CD4-positive, alpha-beta T cell treated with Interferon gamma for 1 hour (primary cell): ENCODE measurements around the gene APLF.
A peak's percentile ranks its signal among the peaks of the same experiment; 100 is the strongest.

Source experiments
- DNase-seq: peaks from one replicate; pipeline ENCODE4 v3.0.0-alpha.2; 2020

Gene APLF, protein sequence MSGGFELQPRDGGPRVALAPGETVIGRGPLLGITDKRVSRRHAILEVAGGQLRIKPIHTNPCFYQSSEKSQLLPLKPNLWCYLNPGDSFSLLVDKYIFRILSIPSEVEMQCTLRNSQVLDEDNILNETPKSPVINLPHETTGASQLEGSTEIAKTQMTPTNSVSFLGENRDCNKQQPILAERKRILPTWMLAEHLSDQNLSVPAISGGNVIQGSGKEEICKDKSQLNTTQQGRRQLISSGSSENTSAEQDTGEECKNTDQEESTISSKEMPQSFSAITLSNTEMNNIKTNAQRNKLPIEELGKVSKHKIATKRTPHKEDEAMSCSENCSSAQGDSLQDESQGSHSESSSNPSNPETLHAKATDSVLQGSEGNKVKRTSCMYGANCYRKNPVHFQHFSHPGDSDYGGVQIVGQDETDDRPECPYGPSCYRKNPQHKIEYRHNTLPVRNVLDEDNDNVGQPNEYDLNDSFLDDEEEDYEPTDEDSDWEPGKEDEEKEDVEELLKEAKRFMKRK

DNA sequence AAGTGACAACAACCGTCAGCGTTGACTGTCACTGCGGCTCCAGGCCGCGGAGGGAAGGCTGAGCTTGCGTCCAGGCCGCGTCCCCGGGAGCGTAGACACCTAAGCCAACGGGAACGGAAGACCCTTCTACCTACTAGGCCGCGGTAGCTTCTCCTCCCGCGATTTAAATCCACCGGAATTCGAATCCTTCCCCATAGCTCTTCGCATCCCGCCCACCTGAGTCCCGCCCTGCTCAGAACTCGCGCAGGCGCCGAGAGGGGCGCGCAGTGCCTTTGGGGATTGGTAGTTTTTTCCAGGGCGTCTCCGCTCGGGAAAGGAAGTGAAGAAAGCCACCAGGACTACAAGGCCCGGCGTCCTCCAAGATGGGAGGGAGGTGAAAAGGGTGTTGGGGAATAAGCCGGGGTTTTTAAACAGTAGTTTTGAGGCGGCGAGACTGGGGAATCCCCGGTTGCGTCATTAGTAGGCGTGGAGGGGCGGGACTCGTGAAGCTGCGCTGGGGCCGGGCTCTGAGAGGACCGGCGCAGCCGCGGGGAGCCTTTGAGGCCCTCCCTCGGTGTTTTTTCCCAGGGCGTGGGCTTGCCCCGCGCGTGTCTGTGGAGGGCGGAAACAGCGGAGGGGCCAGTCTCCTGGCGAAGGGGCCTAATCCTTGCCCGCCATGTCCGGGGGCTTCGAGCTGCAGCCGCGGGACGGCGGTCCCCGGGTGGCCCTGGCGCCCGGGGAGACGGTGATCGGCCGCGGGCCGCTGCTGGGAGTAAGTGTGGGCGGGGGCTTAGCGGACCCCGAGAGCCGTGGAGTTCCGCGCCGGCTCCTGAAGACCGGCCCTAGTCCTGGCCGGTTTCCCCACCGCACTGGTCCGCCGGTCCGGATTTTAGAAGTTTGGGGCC lies at the start of gene APLF, which contains the start of gene FBXO48:
Gene APLF (plus strand): TSS at position 509 of the 884 bp plus-strand sequence. CDS start 147 bp downstream, at position 656.
Gene FBXO48 (minus strand): TSS at position 218 of the 884 bp plus-strand sequence. CDS start 2,149 bp downstream, outside the sequence.
- peak; percentile 99 for DNase-seq

DNA sequence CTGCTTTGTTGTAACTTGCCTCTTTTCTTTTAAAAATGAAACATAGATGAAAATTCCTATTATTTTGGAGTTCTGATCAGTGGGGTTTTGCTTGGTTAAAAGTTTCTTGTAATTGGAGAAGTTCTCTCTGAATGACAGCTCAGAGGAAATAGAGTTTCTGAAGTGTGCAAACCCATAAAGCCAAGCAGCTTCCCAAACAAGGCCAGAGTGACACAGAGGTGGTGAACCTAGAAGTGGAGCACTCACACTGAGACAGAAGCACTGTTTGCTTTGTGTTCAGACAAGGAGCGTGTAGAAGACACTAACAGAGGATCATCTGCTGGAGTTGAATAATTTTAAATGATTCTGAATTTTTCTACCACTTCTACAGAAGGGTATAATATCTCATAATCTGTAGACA lies 49.5 kb upstream of the APLF start:
- DNase-seq = no peak

DNA sequence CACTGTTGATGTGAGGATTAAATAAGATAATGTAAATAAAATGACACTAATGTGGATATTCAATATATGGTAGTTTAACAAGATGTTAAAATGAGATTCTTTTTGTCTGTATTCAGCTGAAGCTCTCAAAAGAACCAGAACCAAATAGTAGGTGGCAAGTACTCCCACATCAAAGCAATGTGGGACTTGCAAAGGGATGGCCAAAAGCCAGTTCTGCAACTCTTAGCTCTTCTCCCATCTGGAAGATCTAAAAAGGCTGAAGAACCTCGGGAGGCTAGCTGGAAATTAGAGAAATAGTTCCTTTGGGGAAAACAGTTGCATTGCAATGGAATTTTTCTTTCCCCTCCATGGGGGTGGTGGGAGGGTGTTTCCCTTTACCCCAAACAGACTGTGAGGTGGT lies 49.0 kb upstream of the APLF start:
- no peak for DNase-seq

DNA sequence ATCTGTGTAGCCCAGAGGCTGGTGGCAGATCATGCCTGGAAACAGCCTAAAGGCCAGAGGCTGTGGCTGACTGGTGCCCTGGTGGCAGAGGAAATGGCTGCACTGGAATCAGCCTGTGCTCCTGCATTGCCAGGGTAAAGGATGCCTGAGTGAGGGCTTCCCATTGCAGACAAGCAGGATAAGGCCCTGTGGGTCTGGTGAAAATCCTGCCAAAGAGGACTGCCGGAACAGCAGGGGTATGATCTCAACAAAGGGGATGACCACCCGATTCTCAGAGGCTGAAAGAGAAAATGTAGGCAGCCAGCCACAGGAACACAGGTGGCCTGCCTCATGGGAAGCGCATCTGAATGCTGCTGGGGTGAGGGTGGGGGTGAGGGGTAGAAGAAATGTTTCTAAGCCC lies 48.5 kb upstream of the APLF start:
- DNase-seq = no peak

DNA sequence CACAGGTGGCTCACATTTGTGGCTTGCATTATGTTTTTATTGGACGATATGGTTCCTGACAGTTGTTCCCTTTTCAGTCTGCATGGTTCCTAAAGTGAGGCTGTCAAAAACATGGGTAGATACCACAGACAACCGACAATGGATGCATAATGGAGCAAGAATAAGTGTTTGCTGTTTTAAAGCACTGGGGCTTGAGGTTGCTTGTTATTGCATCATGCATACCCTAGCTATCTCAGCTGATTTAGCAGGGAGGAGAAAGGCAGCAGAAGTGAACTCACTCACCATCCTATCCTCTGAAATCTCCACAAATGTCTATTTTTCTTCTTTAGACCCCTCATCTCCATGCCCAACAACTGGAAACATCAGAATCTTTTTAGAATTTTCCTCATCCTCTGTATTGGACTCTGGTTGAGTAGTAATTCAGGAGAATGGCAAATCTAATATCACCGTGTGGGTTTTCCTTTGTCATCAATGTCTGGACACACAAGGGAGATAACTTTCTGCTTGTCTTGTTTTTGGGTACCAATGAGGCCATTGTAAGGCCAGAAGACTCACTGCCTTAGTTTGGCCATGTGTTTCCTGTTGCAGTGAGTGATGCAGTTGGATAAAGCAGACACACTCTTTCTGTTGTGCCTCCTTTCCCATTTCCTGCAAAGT lies 47.0 kb upstream of the APLF start:
- DNase-seq = no peak

DNA sequence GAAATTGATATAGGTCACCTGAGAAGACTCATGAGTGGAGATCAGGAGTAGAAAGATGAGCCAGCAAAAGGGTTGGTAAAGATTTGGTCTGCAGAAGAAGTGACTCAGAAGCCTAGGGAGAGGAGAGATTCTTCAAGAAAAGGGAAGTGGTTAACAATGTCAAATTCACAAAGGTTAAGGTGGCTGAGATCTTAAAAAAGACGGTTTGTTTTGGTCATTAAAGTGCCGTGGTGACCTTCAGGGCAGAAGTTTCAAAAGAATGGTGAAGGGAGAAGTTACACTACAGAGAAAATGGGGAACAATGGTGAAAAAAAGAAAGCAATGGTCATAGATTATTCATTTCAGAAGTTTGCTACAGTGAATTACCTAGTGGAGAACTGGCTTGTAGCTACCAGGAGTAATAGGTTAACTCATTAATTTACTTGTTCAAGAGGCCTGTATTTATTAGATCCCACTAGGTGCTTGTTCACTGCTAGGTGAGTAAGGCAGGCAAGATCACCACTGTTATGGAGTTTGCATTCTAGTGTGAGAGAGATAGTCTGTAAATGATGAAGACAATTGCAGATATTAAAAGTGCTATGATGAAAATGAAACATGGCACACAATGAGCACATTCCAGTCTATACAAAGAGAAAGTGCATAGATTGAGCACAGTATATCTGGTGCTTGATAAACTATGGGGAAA lies 43.3 kb upstream of the APLF start:
- DNase-seq = no peak

DNA sequence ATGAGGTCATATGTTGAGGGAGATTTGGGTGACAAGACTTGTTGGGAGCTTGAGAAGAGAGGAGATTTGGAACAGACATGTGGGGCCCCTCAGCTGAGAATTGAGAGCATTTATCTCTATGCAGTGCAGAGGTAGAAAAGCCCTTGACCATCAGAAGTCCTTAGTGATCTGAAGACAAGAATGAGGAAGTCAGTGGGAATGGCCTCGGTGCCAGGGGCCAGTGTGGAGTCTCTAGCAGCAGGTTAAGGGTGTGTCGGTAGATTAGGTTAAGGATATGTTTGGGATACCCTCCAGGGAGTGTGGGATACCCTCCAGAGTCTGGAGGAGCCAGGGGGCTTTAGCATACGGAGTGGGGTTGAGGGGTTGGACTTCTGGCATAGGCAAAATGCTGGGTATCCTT lies 41.9 kb upstream of the APLF start:
- DNase-seq = no peak

DNA sequence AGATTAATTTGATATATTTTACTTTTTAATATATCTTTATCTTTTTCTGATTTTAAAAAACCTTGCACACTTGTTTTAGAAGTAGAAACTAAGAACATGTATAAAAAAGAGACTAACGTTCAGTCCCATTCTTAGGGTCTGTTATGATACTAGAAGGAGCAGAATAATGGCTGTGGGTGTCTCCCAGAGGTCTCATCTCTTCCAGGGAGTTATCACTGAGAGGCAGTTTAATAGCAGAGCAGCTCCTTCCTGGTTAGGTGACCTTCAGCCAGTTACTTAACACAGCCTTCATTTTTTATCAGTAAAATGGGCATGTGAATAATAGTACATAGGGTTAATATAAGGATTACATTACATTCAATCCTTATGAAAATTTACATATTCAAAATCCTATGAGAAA lies 40.9 kb upstream of the APLF start:
- DNase-seq = no peak

DNA sequence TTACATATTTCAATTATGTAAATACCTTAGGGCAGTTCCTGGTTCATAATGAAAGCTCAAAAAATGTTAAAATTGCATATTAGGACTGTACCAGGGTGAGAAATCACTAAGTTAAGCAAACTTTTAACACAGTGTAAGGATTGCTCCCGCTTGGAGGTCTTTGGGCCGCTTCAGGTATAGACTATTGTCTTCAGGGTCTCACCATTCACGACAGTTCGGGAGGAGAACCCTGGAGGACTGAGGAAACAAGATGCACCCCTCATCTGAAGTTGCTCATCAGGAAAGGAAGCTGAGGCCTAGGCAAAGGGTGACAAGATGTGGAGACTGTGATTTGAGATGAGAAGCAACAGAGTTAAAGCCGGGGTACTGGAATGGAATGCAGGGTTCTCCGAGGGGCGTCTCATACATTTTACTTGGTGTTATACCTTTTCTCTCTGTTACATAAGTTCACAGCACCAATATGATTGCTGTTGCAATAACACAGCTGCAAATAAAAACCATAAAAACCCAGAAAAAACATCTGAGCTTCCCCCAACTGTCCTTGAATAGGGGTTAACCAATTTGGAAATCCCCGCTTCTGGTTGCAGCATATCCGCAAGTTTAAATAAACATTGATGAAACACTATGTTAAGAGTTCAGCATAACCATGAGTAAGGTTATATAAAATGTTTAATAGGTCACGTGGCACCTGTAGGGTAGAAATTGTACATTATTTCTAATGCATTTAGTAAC lies 40.4 kb upstream of the APLF start:
- DNase-seq = no peak

DNA sequence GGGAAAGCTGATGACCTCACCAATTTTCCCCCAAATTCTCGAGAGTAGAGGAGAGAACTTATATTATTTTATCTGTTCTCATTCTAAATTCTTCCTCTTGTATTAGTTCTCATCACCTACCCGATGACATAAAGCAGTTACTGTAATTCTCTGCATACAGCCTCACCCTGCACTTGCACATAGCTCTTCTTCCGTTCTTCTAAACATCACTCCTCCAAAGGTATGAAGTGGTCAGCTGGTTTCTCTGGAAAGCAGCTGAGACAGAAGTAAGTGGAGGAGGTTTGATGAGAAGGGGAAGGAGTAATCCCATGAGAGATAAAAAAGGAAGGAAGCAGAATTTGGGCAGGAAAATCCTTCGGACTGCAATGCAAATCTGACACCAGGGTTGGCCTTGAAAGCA lies 39.3 kb upstream of the APLF start:
- no peak for DNase-seq

DNA sequence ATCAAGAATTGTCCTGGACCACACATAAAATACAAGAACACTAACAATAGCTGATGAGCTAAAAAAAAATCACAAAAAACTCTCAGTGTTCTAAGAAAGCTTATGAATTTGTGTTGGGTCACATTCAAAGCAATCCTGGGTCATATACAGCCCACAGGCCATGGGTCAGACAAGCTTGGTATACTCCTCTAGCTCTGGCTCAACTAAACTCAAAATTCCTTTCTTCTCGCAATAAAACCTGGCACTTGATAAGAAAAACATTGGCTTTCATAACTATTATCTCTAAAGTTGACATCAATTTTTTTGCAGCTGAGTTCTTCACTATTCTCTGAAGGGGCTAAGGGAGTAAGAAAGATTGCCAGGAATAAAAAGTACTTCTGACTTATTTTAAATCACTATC lies 38.6 kb upstream of the APLF start:
- DNase-seq = no peak

DNA sequence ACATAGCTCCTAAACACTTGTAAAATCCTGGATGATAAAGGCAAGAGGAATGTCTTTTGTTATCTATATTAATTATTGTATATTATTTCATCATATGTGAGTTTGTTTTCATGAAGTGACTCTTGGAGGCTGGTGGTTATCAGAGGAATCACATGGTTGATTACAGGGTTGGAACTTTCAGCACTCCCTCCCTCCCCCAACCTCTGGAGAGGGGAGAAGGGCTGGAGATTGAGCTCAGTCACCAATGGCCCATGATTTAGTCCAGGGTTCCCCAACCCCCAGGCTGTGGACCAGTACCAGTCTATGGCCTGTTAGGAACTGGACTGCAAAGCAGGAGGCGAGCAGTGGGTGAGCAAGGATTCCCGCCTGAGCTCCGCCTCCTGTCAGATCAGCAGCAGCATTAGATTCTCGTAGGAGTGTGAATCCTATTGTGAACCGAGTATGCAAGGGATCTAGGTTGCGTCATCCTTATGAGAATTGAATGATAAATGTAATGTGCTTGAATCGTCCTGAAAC lies 38.0 kb upstream of the APLF start:
- DNase-seq = no peak

DNA sequence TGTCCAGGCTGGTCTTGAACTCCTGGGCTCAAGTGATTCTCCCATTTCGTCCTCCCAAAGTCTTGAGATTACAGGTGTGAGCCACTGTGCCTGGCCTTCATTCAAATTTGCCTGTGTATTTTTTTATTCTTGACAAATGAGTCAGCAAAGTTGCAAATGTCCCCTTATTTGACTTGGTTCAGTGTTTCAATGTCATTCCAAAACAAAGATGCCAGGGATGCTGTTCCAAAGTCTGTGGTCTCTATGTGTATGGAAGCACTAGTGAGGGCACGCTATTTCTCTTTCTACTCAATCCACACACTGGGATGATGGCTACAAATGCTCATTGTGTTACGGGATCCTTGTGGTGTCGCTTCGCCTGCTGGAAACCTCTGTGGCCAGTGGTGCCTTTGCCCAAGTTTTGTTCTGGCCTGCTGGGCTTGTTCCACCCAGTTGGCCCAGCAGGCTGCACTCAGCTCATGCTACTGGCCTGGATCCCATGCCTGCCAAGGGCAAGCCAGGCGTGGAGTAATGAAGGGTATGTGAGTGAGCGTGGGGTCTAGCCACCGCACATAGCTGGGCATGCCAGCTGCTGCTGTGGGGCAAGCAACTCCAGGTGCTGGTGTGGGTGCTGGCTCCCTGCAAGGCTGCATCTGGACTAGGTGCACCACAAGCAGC lies 35.9 kb upstream of the APLF start:
- DNase-seq = no peak

DNA sequence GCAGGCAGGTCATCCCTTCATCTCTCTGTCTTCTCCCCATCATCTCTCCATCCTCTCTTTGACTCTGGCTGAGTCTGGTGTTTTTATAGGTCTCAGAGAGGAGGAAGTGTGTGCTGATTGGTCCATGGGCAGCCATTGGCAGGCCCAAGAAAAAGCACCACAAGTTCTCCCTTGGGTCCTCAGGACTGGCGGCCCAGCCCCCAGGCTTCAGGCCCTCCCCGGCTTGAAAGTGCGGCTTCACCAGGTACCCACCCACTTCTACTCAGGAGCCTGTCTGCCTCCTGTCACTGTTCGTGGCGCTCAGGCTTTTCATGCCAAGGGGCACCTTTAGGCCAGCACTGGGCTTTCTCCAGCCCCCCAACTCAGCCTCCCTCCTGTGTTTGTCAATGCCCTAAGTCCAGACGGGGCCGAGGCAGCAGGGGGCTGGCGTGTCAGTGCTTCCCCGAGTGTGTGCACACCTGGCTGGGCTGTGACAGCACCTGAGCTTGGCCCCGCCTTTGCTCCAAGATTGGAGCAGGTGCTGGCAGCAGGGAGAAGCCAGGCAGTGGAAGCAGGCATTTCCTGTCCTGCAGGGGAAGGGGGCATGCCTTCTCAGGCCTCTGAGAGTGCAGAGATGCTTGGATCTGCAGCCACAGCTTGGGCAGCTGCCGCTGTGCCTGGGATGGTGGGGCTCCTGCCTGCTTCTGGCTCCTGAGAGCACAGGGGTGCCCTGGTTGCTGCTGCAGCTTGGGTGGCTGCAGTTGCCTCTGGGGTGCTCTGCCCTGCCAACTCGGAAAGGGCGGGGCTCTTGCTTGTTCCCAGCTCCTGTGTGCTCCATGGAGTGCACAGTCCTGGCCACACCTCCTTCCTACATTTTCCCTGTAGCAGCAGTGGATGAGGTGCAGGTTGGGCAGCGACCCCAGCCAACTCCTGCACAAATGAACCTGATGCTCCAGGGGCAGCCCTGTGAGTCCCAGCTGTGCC lies 34.4 kb upstream of the APLF start:
- no peak for DNase-seq

DNA sequence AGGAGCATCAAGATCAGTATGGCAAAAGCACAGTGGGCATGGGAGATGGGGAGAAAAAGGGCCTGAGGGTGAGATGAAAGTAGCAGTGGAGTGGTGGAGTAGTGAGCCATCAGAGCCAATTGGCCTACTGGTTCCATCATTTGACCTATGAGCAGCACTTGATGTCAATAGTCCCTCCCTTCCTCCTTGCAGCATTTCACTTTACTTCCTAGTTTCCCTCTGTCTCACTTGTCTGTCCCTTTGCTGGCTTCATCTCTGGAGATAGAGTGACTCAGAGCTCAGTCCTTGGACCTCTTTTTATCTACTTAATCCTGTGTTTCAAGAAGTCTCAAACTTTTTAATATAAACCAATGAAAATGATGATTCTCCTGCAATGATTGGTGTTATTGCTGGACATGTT lies 32.4 kb upstream of the APLF start:
- DNase-seq = no peak

DNA sequence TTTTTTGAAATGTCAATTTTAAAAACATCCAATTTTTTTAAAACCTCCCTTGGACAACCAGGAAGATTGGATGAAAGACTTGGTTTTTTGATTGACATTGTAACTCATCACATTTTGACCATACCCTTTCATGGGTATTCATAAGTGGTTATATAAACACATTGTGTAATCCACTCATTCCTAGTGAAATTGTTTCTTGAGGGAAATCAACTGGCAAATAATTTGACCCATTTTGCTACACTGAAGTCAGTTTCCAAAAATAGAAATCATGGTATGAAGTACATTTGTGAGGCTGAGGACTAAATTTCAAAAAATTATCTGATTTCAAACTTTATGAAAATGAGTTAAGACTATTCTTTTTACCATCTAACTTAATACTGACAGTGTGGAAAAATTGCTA lies 31.8 kb upstream of the APLF start:
- DNase-seq = no peak

DNA sequence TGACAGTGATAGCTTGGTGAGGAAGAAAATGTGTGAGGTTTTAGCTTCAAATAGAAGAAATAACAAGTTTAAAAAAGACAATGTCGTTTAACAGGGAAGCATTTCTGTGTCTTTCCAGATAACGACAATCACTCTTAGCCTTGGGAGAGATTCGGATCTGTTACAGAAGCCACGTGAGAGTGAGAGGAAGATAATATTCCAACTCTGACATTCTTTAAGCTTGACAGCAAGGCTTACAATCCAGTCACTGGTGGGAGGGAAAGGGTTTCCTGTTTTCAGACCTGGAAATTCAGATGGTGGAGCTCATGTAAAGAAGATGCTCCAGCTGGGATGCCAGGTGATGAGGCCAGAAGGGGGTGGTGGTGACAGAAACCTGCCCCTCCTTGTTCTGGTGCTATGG lies 31.1 kb upstream of the APLF start:
- no peak for DNase-seq

DNA sequence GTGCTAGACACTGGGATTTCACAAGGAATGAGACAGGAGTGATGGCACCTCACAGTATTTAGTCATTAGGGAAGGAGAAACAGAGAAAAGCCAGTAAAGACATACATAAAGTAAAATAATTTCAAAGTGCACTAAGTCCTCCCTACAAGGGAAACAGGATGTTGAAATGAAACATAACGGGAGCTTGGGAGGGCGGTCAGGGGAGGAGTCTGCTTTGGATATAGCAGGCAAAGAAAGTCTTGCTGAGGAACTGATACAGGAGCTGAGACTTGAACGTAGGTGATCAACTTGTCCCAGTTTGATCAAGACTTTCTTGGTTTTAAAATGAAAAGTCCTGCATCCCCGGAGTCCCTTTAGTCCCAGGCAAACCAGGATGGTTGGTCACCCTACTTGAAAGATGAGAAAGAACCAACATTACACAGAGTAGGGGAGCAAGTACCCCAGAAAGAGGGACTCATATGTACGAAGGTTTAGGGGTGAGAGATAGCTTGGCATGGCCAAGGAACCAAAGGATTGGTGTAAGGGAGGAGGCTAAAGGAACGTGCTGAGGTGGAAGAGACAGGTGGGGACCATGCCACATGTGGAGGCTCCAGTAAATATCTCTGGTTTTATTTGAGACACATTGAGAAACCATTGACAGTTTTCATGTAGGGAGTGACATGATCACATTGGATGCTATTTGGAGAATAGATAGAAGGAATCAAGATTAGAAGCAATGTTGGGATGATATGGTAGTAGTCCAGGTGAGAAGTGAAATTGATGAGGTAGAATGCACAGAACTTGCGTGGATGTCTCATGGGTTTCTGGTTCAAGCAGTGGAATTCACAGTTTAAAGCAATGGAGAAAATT lies 28.7 kb upstream of the APLF start:
- no peak for DNase-seq
